Activated CD8-positive, alpha-beta memory T cell treated with anti-CD3 and anti-CD28 coated beads, Interleukin-2, amount 50 U/mL, for 4 hours (primary cell): Measurements from ENCODE around the gene MKI67.

ENCODE experiments used
- DNase-seq: peaks from one replicate; pipeline ENCODE4 v3.0.0-alpha.2; 2020

Gene MKI67

DNA sequence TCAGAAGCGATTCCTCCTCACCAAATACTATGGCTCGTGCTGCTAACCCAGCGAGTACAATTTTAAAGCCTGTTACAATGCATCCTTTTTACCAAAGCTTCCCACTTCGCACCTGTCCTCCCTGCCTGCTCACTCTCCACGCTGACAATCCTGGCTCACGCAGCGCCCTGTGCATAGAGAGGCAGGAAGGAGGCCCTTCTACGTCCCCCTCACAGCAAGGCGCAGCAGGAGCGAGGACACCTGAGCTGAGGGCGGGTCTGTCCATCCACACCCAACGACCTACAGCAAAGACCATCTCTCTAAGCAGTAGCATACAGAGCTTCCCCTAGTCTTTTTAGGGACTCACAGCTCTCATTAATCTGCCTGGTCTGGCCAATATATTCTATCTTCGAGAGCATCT, 46.0 kb downstream of the MKI67 start:
- DNase-seq = no peak

DNA sequence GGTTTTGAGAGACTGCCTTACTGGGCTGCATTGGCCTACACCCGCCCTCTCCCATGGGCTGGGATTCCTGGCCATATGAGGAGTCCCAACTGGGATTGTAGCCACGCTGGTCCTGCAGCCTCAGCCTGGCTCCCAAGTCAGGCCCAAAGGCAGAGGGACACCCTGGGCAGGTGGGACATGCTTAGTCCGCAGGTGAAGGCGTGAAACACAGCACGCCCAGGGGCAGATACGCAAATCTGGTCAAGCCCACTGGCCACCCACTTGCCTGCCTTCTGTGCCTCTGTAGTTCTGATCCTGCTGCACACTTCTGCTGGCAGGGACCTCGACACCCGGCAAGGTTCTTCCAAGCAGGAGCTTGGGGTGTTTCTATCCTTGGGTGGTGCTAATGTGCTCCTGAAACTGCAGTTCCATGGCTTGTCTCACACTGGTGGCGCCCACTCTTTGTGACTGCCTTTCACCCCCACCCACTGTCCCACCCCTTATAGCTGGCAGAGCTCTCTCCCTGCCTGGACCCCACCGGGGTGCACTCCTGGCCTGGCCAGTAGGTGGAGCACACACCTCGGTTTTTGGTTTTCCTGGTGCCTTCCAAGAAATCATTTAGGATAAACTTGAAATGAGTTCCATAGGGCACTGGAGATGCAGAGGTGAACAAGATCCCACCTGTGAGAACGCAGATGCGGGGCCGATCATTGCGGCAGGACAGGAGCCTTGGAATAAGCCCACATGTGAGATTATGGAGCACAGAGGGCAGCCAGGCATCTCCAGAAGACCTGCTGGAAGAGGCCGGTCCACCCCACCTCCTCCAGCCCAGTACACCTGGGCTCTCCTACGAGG, 47.9 kb downstream of the MKI67 start:
- peak; percentile 50 for DNase-seq

DNA sequence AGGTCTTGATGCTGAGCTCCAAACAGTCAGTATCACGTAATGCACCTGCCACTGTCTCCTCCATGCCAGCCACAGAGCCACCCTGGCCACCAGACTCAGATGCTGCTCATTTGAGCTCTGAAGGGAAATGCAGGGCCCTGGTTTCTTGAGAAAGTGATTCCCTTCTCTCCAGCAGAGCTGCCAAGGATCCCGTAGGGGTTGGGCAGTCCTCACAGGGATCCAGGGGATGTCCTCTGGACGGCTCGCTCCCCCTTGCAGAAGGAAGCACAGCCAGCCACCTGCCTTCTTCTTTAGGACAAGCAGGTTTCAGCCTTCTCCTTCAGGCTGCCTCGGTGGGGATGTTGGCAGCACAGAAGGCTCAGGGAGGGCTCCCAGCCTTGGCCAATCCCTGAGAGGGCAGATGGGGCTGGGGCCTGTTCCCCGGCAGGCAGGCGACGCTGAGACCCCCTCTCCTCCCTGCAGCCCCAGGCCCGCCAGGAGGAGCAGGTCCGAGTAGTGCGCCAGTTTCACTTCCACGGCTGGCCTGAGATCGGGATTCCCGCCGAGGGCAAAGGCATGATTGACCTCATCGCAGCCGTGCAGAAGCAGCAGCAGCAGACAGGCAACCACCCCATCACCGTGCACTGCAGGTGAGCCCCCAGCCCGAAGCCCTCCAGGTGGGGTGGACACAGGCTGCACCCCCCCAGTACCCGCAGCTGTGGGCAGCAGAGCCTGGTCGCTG, 48.9 kb downstream of the MKI67 start:
- no peak for DNase-seq

DNA sequence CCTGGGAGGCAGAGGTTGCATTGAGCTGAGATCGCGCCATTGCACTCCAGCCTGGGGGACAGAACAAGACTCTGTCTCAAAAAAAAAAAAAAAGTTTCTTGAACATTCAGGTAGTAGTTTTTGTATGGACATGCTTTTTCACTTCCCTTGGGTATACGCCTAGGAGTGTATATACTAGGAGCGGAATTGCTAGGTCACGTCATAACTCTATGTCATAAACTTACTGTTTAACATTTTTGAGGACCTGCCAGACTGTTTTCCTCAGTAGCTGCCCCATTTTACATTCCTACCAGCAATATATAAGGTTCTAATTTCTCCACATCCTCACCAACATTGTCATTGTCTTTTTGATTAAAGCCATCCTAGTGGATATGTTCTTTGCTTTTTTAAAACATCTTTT, 51.6 kb downstream of the MKI67 start:
- DNase-seq = no peak

DNA sequence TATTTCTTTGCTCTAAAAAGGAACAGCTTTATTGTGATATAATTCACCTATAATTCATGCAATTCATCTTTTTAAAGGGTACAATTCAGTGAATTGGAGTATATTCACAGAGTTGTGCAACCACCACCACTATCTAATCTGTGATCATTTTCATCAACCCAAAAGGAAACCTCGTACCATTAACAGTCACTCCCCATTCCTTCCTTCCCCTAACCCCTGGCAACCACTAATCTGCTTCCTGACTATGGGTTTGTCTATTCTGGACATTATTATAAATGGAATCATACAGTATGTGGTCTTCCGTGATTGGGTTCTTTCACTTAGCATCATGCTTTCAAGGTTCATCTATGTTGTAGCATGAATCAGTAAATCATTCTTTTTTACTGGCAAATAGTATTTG, 52.3 kb downstream of the MKI67 start:
- DNase-seq = no peak

DNA sequence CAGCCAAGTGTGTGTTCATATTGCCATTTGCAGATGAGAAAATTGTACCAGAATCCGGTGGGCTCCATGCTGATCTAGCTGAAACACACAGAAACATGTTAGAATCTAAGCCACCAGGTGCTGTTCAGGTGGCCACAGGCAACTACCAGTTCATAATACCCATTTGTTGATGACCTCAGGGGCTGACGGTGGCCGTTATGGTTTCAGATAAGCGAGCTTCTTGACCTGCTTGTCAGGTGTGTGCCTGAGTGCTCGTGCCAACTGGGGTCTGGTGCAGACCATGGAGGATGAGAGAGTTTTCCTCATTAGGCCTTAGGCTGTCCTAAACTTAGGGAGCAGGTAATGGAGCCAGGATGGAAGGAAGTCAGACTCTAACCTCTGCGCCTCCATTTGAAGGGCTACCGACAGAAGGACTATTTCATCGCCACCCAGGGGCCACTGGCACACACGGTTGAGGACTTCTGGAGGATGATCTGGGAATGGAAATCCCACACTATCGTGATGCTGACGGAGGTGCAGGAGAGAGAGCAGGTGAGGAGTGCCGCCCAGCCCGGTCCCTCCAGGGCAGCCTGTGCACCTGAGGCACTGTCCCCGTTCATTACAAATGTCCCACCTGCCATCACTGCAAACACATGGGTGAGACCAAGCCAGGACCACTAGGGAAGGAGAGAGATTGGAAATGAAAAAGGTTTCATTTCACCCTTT, 53.1 kb downstream of the MKI67 start:
- no peak for DNase-seq

DNA sequence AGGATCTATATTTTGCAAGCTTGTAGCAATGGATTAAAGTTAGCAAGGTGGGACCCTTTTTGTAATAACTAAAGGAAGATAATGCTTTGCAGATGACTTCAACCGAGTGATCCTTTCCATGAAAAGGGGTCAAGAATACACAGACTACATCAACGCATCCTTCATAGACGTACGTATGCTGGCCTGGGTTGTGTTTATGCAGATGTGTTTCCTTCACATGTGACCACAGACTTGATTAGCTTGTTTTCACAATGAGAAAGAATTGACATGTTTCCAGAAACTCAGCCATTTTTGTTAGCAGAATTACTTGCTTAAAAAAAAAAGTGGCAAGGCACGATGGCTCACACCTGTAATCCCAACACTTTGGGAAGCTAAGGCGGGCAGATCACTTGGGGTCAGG, 54.2 kb downstream of the MKI67 start:
- no peak for DNase-seq

DNA sequence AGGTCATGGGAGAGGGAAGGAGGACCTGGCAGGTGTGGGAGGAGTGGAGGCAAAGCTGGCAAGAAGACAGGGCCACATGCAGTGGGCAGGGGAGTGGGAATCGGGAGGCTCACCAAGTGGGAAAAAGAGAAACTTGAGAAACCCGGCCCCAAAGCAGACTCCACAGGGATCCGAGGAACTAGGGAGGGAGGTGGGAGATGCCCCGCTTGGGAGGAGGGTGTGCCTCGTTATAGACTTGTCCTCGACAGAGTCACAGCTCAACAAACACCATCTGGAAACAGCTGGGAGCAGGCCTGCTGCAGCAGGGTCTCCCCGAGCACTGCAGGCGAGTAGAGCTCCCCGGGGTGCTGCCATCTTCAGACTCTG, 54.8 kb downstream of the MKI67 start:
- DNase-seq = no peak

DNA sequence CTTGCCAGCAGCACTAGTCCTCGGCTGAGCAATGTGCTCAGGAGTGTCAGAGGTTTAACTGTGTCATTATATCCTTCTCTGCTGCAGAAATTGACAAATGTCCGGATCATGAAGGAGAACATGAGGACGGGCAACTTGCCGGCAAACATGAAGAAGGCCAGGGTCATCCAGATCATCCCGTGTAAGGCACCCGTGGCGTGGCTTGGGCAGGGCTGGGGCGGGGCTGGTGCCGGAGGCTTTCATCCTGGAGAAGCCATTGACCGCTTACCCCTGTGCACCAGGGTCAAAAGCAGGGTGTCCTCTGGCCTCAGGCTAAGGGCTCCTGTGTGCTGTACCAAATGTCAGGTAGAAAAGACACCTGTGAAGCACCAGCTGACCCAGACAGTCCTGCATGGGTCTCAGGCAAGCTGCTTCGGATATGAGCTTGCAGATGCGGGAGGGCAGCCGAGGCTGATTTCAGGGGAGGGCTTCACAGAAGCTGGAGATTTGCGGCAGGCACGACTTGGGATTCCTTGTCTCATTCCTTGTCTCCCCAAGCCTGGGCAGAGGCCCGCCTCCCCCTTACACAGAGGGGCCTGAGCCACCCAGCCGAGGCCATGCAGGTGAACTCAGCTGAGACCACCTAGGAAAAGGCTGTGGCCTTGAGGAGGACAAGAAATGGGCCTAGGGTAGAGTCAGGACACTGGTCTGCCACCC, 55.4 kb downstream of the MKI67 start:
- no peak for DNase-seq

DNA sequence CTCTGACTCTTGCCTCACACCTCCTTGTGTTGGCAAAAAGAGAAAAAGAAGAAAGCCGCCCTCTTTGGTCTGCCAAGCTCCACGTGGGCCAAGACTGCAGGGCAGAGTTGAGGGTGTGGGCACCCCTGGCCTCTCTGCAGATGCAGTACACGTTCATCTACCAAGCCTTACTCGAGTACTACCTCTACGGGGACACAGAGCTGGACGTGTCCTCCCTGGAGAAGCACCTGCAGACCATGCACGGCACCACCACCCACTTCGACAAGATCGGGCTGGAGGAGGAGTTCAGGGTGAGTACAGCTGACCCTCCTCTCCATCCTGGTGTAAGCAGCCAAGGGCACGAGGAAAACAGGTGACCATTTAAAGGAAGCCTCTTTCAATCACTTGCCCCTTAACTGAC, 56.1 kb downstream of the MKI67 start:
- no peak for DNase-seq

DNA sequence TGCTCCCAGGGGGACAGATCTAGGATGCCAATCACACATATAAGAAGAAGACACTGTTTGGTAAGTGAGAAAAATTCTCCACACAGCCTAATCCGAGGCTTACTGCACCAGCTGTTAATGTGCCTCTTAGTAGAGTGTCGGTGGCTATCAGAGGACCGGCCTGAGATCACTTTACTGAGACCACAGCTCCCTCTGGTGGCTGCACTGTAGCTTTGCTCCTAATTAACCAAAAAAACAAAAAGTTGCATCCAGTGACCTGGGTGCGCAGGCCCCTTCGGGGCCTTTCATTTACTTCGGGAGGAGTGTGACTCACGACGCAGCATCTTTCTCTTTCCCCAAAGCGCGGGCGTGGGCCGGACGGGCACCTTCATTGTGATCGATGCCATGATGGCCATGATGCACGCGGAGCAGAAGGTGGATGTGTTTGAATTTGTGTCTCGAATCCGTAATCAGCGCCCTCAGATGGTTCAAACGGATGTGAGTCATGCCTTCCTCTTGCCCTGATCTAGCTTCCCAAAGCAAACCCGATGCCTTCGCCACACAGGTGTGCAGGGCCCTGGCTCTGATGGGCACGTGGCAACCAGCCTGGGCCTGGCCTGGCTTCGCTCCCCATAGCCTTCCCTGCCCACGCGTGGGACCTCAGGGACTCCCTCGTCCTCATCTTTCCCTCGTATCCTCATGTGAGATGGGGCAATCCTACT, 56.7 kb downstream of the MKI67 start:
- DNase-seq = peak; percentile 83

DNA sequence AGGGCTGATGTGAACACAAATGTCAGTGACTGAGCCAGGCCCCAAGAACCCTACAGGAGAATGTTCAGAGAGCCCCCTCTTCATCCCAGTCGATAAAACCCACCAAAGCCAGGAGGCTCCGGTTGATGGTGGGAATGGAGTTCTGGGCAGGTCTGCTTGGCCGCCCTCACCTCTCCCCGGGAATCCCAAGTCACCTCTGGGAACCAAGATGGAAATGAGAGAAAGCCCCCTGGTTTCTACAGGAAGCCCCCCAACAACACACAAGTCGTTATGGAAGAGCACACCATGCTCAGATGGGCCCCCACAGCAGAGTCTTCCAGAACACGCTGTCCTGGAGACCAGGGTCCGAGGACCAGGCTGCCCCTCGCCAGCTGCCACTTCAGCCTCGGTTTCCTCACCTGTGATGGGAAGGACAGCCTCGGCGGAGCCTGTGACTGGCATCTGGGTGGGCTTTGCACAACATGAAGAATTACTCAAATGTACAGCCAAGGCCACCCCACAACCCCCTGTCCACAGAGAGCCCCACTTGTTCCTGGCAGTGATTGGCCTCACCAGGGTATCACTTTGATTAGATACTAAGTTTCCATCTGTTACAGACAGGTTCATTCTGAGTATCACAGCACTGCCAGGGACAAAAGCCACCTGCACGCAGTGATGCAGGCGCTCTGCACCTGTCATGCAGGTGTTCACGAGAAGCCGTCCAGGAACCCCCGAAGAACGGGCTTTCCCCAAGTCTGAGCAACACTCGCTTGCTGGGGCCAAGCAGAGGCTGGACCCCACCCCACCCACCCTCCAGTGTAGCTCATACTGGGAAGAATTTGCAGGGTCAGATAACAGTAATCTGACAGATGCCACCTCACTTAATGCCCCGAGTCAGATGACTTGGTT, 57.6 kb downstream of the MKI67 start:
- no peak for DNase-seq

DNA sequence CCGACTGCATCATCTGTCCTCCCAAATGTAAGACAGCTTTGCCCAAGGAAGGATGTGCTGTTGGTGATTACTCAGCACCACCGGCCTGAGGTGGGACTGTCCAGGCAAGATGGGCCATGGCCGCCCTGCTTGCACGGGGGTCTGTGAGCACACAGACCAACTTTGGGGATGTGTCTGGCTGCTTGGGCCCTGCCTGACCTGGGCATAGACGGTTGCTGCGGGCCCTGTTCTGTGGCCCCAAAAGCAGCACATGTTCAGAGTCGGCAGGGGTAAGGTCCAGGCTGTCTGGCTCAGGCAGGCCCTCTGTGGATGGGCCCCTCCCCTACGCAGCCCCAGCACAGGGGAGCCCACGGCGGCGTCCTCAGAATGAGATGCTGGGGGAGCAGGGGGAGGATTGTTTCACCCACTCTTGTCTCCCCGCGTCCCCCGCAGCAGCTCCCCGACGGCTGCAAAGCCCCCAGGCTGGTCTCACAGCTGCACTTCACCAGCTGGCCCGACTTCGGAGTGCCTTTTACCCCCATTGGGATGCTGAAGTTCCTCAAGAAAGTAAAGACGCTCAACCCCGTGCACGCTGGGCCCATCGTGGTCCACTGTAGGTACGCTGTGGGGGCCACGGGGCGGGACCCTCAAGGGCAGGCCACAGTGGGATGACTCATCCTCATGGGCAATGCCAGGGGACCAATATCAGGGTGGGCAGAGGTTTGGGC, 58.4 kb downstream of the MKI67 start:
- DNase-seq = no peak

DNA sequence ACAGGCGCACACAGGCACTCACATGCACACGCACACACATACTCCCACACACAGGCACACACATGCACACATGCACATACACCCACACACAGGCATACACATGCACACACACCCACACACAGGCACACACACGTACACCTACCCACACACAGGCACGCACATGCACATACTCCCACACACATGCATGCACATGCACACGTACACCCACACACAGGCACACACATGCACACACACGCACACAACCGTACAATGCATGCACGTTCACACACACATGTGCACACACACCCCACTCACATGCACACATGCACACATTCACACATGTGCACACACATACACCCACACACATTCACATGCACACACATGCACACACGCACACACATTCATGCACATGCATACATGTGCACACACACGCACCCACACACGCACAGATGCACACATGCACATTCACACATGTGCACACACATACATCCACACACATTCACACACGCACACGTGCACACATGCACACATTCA, 59.3 kb downstream of the MKI67 start:
- DNase-seq = no peak

DNA sequence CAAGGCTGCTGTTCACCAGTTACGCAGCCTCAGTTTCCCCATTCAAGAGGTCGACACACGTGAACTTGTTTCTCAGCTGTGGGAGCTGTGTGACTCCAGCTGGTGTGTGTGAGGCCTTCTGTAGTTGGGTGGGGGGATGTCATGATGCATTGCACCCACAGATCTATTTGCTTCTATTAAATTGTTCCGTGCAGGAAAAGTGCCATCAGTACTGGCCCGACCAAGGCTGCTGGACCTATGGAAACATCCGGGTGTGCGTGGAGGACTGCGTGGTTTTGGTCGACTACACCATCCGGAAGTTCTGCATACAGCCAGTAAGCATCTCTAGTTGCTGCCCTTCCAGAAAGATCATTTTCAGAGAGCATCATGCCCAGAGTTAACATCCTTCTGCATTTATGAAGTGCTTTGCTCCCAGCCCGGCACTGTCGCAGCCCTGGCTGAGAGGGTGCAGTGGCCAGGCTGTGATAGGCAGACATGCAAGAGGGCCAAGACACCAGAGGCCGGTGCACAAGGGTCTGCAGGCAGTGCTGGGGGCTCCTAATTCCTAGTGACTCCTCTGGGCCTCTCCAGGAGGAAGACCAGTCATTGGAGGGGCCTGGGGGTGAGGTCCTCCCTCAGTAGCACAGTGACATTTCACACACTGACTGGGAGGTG, 60.2 kb downstream of the MKI67 start:
- DNase-seq = no peak

DNA sequence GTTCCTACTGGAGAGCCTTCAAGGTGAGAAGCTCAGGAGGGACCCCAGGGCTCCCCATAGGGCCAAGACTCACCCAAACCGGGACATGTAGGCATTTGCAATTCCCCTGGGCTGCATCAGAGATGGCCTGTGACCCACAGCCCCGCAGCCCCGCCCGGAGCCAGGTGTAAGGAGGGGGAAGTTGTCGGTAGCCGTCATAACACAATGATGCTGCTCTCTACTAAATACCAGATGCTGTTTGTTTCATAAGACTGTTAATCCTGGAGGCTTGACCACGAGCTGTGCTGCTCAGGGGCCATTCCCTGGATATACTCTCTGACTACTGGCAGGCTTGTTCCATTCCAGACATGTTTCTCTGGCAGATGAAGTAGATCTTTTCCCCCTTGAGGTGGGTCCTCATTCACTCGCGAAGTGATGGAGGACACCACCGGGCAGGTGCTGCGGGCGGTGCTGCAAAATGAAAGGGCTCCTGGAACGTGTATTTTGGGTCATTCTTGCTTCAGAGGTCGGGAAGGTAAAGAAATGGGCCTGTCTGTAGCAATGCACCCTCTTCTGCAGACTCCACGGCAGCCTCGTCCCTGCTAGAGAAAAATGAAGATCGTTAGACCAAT, 61.1 kb downstream of the MKI67 start:
- no peak for DNase-seq

DNA sequence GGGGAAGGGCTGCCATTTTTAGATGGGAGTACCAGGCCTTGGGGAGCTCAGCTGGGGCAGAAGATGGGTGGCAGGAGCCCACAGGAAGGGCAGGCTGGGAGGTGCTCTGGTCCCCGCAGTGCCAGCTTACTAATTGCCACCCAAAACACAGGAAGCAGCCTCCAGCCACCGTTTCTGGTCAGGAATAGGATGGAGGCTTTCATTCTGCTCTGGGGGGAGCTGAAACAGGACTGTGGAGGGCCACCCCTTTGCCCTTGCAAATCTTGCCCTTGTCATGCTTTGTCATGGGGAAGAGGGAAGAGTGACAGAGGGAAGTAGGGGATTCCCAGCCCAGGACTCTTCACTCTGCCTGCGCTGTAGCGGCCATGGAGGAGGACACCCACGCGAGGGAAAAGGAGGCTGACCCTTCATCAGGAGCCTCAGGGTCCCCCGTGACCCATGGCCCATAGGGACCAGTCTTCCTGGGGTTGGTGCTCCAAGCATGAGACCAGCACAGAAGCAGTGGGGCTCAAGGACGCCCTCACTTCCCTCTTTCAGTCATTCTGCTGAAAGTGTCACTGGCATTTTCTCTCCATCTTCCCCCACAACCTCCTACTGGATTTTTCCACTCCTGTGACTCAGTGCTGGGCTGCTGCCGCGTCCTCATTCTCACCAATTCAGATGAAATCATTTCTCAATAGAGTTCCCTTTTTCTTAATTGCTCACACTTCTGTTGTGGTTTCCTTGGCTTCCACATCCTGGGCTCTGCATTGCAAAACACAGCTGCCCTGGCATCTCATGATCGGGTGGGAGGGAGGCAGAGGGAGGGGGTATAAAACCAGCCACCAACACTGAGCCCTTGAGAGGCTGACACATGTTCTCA, 61.9 kb downstream of the MKI67 start:
- DNase-seq = peak; percentile 72

DNA sequence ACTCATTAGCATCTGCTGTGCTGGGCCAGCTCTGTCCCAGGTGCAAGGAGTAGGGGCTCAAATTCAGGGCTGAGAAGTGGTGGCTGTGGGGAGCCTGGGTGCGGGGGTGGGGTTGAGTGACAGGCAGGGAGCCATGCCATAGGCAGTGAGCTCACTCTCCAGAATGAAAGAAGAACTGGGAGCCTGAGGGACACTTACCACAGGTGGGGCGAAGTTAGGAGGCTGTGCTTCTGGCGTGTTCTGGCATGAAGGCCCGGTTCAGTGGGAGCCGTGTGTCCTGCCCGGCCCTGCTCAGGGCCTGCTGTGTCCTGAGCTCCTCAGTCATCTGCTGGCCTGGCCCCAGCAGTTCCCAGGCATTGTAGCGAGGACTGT, 62.5 kb downstream of the MKI67 start:
- no peak for DNase-seq
